CD4-positive, CD25-positive, alpha-beta regulatory T cell (primary cell): ENCODE measurements around the gene ANKRD2. TPM values are rescaled to one million over a fixed set of nuclear protein-coding genes. Genes with fewer than 3 reads are reported as not detected.
A peak's percentile ranks its signal among the peaks of the same experiment; 100 is the strongest.
"Not testable (repeated sequence)": the region's sequence is repeated elsewhere in the genome, so short reads cannot be mapped to it uniquely, and the experiment has no call there.

Experiments used
- ATAC-seq, 2 donors: fragments of 150-1000 bp; cut with Tn5 transposase; one replicate each; pipeline ENCODE4 v1.10.0; 2021; ENCODE audit warnings: low read depth in 2 of 2, moderate number of reproducible peaks in 2 of 2, moderate library complexity in 1 of 2
- DNase-seq, 3 donors: peaks; one replicate each; pipeline versions ENCODE4 v3.0.0 to v3.0.0-alpha.2; 2012 to 2022; ENCODE audit warnings: mixed read lengths in 1 of 3
- H3K27ac ChIP-seq: one replicate; pipeline ENCODE4 v1.7.0; 2013; ENCODE audit warnings: mild to moderate bottlenecking, low read length; ENCODE audit not compliant: insufficient read depth, poor library complexity, severe bottlenecking
- H3K27me3 ChIP-seq: one replicate; pipeline ENCODE4 v1.7.0; 2013; ENCODE audit warnings: low read length; ENCODE audit not compliant: control insufficient read depth, insufficient read depth
- H3K36me3 ChIP-seq: one replicate; pipeline ENCODE4 v1.7.0; 2013; ENCODE audit warnings: mild to moderate bottlenecking, low read length, moderate library complexity; ENCODE audit not compliant: control insufficient read depth, insufficient read depth
- H3K4me1 ChIP-seq: 2 replicates; pipeline ENCODE4 v1.7.0; 2013; ENCODE audit warnings: mild to moderate bottlenecking, low read length; ENCODE audit not compliant: insufficient read depth, control insufficient read depth, poor library complexity, severe bottlenecking
- H3K4me3 ChIP-seq: one replicate; pipeline ENCODE4 v1.7.0; 2013; ENCODE audit warnings: low read depth, mild to moderate bottlenecking, low read length, moderate library complexity
- H3K9me3 ChIP-seq, 2 experiments: 1 replicate in 1 of 2; 2 replicates in 1 of 2; pipeline ENCODE4 v1.7.0; 2013; ENCODE audit warnings: low read length in 2 of 2, mild to moderate bottlenecking in 1 of 2, moderate library complexity in 1 of 2; ENCODE audit not compliant: control insufficient read depth in 2 of 2
- H3K27ac Mint-ChIP-seq, 3 donors: one replicate each; pipeline ENCODE4 v1.8.0; 2020 to 2022; ENCODE audit warnings: mild to moderate bottlenecking in 3 of 3, mixed read lengths in 3 of 3, moderate library complexity in 2 of 3
- H3K27me3 Mint-ChIP-seq: one replicate; pipeline ENCODE4 v1.8.0; 2022; ENCODE audit warnings: mild to moderate bottlenecking, mixed read lengths
- H3K36me3 Mint-ChIP-seq: one replicate; pipeline ENCODE4 v1.8.0; 2020; ENCODE audit warnings: mixed read lengths
- H3K4me1 Mint-ChIP-seq, 4 donors: one replicate each; pipeline ENCODE4 v1.8.0; 2020 to 2022; ENCODE audit warnings: mixed read lengths in 4 of 4, mild to moderate bottlenecking in 1 of 4
- H3K4me3 Mint-ChIP-seq, 4 donors: one replicate each; pipeline ENCODE4 v1.8.0; 2020 to 2022; ENCODE audit warnings: mild to moderate bottlenecking in 4 of 4, mixed read lengths in 4 of 4, moderate library complexity in 3 of 4
- H3K9me3 Mint-ChIP-seq, 7 donors: one replicate each; pipeline ENCODE4 v1.8.0; 2020 to 2022; ENCODE audit warnings: mixed read lengths in 7 of 7, mild to moderate bottlenecking in 3 of 7, moderate library complexity in 2 of 7
- polyA plus RNA-seq, 4 donors: library from polyadenylated mRNA; unstranded; fragments of 300-500 nt; fragmentation: Illumina TruSeq; gene quantifications; one replicate each; pipeline ENCODE4 v1.2.3, GENCODE V29; 2021
- total RNA-seq: library from RNA; stranded (reverse); gene quantifications from one replicate; pipeline ENCODE4 v1.2.3, GENCODE V29; 2022

The ANKRD2 gene
- total and polyA plus RNA-seq, 5 donors from 2014 or later = not detected

DNA sequence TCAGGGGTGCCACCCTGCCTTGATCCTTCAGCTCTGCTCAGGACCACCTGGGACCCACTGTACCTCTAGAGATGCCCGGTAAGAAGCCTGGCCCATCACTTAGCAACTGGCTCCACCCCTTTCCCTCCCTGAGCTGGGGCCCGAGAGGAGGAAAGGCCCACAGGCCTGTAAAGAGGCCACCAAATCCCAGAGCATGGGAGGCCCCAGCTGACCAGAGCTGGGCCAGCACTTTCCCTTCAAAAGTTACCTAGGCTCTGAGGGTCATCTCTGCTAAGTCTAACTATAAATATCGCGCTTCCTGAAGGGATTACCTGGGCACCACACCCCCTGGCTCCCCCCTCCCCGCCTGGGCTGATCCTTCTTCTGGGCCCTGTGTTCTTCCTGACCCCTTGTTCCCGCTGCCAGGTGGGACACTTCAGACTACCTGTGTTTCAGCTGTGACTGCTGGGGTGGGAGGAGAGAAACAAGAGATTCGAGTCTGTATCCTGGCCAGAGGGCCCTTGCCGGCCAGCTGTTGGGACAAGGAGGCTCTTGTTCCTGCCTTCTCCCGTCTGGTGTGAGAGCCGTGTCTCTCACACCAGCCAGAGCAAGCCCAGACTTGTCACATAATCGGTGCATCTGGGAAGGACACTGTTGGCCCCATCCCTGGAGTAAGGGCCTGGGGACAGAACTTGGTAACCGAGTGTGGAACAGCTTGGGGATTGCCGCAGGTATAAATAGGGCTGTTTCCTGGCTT is 22.8 kb upstream of the ANKRD2 start:
- H3K9me3 ChIP-seq = no peaks in the 10 kb centered on the region
- Mint-ChIP-seq H3K4me3 (no peak overlapping the region), H3K4me1 (peaks cover 0 to 4% (median 2%) of the 10 kb centered on the region in 4 donors), H3K36me3 (no peaks in the 10 kb centered on the region), H3K27ac (no peak overlapping the region), H3K27me3 (no peaks in the 10 kb centered on the region), H3K9me3 (no peaks in the 10 kb centered on the region)
- no peak for ATAC-seq
- no peak overlapping the region for H3K4me3 ChIP-seq
- no peaks in the 10 kb centered on the region for H3K36me3 ChIP-seq
- DNase-seq = no peak
- H3K27me3 ChIP-seq = no peaks in the 10 kb centered on the region
- H3K4me1 ChIP-seq = no peaks in the 10 kb centered on the region
- no peak overlapping the region for H3K27ac ChIP-seq

DNA sequence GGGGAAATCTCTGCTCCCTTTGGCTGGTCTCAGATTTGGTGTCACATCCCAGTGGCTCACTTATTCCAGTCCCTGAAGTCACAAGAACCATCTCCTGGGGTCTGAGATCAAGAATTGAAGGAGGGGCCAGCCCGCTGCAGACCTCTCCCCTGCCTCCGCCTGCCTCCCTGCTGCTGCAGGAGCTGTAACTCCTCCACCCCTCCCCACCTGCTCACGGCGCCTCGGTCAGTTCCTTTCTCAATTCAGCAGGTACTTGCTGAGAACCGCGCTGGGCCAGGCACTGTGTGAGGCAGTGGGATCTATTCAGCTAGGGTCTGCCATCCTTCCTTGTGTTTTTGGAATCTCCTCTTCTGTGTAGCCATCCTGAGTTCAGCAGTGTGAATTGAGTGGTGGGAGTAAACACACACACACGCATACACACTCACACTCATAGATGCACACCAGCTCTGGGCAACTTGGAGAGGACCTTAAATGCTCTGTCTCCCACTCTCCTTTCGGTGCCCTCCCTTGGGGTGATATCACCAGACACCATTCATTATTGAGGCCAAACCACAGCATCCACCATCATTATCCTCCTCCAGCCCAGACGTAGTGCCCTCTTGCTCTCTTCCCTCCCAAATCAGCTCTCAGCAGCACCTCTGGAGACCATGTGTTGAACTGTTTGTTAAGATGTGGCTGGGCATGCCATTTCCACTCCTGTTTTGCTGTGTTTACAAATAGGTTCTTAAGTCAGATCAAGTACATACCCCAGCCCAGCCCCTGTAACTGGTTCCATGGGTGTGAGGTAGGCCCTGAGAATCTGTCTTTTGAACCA is 22.0 kb upstream of the ANKRD2 start:
- no peaks in the 10 kb centered on the region for H3K36me3 ChIP-seq
- H3K4me1 Mint-ChIP-seq = peaks cover 0 to 4% (median 2%) of the 10 kb centered on the region in 4 donors
- H3K27ac ChIP-seq = no peak overlapping the region
- H3K4me3 ChIP-seq = no peak overlapping the region
- no peaks in the 10 kb centered on the region for H3K4me1 ChIP-seq
- H3K4me3 Mint-ChIP-seq = no peak overlapping the region
- no peaks in the 10 kb centered on the region for H3K27me3 ChIP-seq
- H3K27ac Mint-ChIP-seq = no peak overlapping the region
- ATAC-seq = no peak
- no peaks in the 10 kb centered on the region for H3K9me3 ChIP-seq
- peaks cover 0 to 4% (median 0%) of the 10 kb centered on the region in 7 donors for H3K9me3 Mint-ChIP-seq
- DNase-seq = no peak
- no peaks in the 10 kb centered on the region for H3K27me3 Mint-ChIP-seq
- H3K36me3 Mint-ChIP-seq = no peaks in the 10 kb centered on the region

DNA sequence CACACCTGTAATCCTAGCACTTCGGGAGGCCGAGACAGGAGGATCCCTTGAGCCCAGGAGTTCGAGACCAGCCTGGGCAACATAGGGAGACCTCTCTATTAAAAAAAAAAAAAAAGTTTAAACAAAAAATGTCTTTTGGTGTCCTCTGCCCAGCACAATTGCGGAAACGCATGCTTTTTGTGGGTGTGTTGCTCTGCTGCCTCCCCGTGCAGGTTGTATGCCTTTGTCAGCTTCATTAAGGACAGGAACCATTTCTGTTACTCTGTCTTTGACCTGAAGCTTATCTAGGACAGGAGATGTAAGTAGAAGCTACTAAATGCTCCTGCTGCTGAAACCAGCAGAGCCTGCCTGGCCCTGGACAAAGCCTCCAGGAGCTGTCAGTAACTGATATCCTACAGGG is 21.3 kb upstream of the ANKRD2 start:
- H3K9me3 ChIP-seq = no peaks in the 10 kb centered on the region
- Mint-ChIP-seq H3K4me1 (peaks cover 0 to 4% (median 2%) of the 10 kb centered on the region in 4 donors), H3K27ac (no peak overlapping the region), H3K36me3 (no peaks in the 10 kb centered on the region), H3K4me3 (no peak overlapping the region), H3K9me3 (peaks cover 0 to 7% (median 0%) of the 10 kb centered on the region in 7 donors), H3K27me3 (no peaks in the 10 kb centered on the region)
- DNase-seq (no peak), ATAC-seq (no peak)
- H3K4me3 ChIP-seq = no peak overlapping the region
- no peaks in the 10 kb centered on the region for H3K27me3 ChIP-seq
- H3K4me1 ChIP-seq = no peaks in the 10 kb centered on the region
- no peak overlapping the region for H3K27ac ChIP-seq
- H3K36me3 ChIP-seq = no peaks in the 10 kb centered on the region

DNA sequence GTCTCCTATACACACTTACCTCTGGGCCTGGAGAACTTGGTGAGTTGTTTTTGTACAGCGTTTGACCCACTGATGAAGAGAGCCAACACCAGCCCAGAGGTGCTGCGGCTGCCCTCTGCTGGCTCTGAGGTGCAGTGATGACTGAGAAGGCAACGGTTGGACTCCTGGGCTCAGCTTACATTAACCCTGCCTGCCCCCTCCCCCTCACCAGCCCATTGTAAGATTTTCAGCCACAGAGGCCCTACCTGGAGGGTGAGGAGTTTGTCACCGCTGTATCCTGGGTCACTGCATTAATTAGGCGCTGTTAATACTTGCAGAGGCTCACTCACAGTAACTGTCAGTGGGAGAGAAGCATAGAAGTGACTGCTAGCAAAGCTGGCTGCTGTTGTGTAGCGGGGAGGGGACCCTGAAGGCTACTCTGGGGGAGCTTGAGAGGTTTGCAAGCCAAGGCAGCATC is 19.0 kb upstream of the ANKRD2 start:
- no peaks in the 10 kb centered on the region for H3K27me3 ChIP-seq
- Mint-ChIP-seq H3K27me3 (no peaks in the 10 kb centered on the region), H3K27ac (no peak overlapping the region), H3K4me1 (peaks cover 0 to 4% (median 2%) of the 10 kb centered on the region in 4 donors), H3K9me3 (peaks cover 0 to 7% (median 0%) of the 10 kb centered on the region in 7 donors), H3K4me3 (no peak overlapping the region), H3K36me3 (no peaks in the 10 kb centered on the region)
- no peaks in the 10 kb centered on the region for H3K9me3 ChIP-seq
- H3K36me3 ChIP-seq = no peaks in the 10 kb centered on the region
- H3K27ac ChIP-seq = no peak overlapping the region
- no peaks in the 10 kb centered on the region for H3K4me1 ChIP-seq
- DNase-seq (peak; percentile 16 to 68 (median 44)), ATAC-seq (peak; percentile 72 to 80)
- H3K4me3 ChIP-seq = no peak overlapping the region

DNA sequence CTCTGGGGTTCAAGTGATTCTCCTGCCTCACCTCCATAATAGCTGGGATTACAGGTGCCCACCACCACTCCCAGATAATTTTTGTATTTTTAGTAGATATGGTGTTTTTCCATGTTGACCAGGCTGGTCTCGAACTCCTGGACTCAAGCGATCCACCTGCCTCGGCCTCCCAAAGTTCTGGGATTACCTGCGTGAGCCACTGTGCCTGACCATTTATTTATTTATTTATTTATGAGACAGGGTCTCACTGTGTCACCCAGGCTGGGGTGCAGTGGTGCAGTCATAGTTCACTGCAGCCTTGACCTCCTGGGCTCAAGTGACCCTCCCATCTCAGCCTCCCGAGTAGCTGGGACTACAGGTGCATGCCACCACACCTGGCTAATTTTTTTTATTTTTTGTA is 18.2 kb upstream of the ANKRD2 start:
- H3K9me3 ChIP-seq, DNase-seq, H3K27ac Mint-ChIP-seq, ATAC-seq, H3K4me1 ChIP-seq, H3K9me3 Mint-ChIP-seq, H3K4me3 Mint-ChIP-seq, H3K27me3 ChIP-seq, H3K36me3 ChIP-seq, H3K36me3 Mint-ChIP-seq, H3K4me3 ChIP-seq, H3K4me1 Mint-ChIP-seq, H3K27ac ChIP-seq, H3K27me3 Mint-ChIP-seq: not testable (repeated sequence)

DNA sequence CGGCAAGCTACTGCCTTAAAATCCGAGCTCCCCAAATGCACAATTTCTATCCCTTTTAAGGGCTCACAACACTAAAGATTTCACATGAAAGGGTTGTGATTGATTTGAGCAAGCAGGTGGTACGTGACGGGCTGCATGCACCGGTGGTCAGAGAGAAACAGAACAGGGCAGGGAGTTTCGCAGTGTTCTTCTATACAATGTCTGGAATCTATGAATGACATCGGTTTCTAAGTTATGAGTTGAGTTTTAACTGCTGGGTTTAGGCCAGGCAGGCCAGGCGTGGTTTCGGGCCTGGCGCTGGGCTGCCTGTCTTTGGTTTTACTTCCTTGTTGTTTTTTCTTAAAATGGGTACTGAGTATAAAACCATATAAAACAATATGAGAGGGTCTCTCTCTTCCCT is 17.0 kb upstream of the ANKRD2 start:
- not testable (repeated sequence) for H3K27me3 Mint-ChIP-seq, DNase-seq, H3K4me1 ChIP-seq, H3K36me3 Mint-ChIP-seq, H3K9me3 ChIP-seq, H3K9me3 Mint-ChIP-seq, H3K27ac ChIP-seq, H3K27ac Mint-ChIP-seq, H3K4me3 Mint-ChIP-seq, H3K27me3 ChIP-seq, H3K36me3 ChIP-seq, ATAC-seq, H3K4me1 Mint-ChIP-seq, H3K4me3 ChIP-seq

DNA sequence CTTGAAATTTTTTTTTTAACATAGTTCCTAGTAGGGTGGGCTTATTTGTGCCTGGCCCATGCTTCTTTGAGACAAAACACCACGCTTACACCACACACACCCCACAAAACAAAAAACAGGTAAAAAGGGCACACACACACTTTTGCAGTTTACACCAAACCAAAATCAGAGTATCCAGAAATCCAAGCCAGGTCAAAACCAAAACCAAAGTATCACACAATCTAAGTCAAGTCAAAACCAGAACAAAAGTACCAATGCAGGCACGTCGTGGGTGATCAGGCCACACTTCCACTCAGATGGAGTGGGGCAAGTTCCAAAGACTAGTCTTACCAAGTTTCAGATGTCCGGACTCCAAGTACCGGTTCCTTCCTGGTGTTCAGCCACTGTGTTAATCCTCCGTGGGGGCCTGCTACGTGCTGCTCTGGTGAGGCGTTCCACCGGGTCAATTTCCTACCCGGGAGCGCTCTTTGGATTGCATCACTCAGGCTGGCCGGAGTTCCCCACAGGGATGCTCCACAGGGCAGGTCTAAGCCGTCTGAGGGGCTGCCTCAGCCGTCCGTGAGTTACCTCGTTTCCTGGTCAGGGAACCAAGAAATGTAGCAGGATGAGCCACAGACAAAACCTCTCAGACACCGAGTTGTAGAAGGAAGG is 11.7 kb upstream of the ANKRD2 start:
- H3K4me1 ChIP-seq, H3K4me3 ChIP-seq, DNase-seq, H3K36me3 Mint-ChIP-seq, ATAC-seq, H3K9me3 ChIP-seq, H3K27ac Mint-ChIP-seq, H3K36me3 ChIP-seq, H3K27me3 Mint-ChIP-seq, H3K9me3 Mint-ChIP-seq, H3K4me3 Mint-ChIP-seq, H3K27ac ChIP-seq, H3K4me1 Mint-ChIP-seq, H3K27me3 ChIP-seq: not testable (repeated sequence)
